Stimulated activated naive CD4-positive, alpha-beta T cell treated with Interleukin-2 at 50 U/mL for 16 hours (primary cell): Measurements from ENCODE around the gene MRPL54.
A peak's percentile ranks its signal among the peaks of the same experiment; 100 is the strongest.
"Not testable (repeated sequence)": the region's sequence is repeated elsewhere in the genome, so short reads cannot be mapped to it uniquely, and the experiment has no call there.

Source experiments
- DNase-seq: peaks from one replicate; lab custom pipeline; 2025; lab: John Stamatoyannopoulos, UW

MRPL54 gene

DNA sequence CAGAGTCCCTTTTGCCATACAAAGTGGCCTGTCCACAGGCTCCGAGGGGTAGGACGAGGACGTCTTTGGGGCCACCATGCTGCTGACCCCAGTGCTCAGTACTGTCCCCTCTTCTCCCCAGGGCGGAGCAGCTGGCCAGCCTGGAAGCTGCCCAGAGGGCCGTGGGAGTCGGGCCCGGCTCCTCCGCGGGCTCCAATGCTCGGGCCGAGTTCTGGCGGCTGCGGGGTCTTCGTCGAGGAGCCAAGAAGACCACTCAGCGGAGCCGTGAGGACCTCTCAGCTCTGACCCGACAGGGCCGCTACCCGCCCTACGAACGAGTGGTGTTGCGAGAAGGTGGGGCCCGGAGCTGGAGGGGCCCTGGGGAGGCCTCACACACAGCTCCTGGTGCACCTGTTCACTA, 22.1 kb upstream of the MRPL54 start:
- DNase-seq: no peak

DNA sequence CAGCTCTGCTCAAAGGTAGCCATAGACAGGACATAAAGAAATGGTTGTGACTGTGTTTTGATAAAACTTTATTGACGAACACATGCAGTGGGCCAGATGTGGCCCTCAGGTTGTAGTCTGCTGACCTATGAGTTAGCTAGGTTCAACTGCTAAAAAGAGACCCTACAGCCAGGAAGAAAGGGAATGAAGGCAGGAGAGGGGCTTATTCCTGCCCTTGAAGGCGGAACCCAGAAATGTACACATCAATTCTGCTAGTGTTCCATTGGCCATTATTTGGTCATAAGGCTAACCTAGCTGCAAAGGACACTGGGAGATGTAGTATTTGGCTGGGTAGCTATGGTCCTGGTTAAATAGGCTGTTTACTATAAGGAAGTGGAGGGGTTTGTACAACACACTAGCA, 19.0 kb upstream of the MRPL54 start:
- DNase-seq: no peak

GRCh38 chr19:3745363-3746045, 17.0 kb upstream of the MRPL54 start:
- DNase-seq: no peak

GRCh38 chr19:3746371-3747056, 16.0 kb upstream of the MRPL54 start:
- DNase-seq: no peak

DNA sequence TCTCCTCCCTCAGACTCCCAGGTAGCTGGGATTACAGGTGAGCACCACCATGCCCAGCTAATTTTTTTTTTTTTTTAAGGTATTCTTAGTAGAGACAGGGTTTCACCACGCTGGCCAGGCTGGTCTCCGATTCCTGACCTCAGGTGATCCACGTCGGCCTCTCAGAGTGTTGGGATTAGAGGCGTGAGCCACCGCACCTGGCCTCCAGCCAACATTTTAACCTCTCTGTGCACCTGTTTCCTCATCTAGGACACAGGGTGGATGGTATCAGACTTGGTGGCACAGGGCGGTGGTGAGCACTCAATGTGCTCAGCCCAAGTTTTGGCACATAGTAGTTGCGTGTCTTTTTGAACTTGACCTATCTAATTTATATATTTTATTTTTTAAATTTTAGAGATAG, 13.5 kb upstream of the MRPL54 start:
- DNase-seq: no peak

- DNase-seq: no peak
These were observed 12.3 kb upstream of the MRPL54 start for GRCh38 chr19:3750211-3750610.

- DNase-seq: no peak
These were observed 11.2 kb upstream of the MRPL54 start for GRCh38 chr19:3751236-3751635.

DNA sequence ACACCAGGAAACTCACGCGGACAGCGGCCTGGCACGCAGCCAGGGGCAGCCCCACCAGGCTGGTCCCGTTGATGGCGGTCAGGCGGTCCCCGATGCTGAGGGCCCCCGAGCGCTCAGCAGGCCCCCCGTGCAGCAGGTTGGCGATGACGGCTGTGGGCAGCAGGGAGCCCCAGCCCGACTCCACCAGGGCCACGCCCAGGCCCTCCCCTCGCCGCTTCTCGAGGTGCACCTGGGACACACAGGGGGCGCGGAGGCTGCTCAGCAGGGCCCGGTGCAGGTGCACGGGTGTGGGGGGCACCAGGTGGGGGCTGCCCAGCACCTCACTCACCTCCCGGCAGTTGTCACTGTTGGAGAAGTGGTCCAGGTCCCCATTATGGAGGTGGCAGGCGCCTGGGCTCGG, 10.0 kb upstream of the MRPL54 start:
- no peak for DNase-seq

DNA sequence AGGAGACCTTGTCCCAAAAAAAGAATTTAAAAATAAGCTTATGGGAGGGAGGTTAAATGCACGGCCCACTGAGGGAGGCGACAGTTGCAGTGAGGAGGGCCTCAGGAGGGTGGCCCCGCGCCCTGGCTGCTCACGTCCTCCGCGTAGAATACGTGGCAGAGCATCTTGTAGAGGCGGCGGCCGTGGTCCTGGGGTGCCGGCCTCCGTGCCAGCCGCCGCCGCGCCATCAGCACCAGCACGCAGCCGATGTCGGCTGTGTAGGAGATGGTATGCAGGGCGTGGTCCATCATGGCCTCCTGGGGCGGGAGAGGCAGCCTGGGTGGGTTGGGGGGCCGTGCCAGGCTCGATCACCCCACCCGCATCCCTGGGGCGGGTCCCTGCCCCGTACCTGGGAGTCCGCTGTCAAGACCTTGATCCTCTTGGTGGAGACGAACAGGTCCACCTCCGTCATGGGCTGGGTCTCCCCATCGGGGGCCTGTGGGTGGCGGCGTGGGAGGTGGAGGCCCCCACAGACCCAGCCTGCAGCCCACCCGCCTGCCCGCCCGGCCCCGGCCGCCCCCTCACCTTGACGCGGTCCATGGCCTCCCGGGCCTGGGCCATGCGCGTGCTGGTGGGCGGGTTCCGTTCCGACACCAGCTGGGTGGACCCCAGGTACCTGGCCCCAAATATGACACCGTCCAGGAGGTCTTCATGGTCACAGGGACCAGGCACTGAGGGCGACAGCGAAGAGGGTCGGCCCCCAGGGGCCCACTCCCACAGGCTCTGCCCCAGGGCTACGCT, 8.7 kb upstream of the MRPL54 start:
- no peak for DNase-seq

- DNase-seq: not testable (repeated sequence)
These were observed 4.8 kb upstream of the MRPL54 start for GRCh38 chr19:3757705-3758104.

GRCh38 chr19:3758297-3758696, 4.2 kb upstream of the MRPL54 start:
- not testable (repeated sequence) for DNase-seq

DNA sequence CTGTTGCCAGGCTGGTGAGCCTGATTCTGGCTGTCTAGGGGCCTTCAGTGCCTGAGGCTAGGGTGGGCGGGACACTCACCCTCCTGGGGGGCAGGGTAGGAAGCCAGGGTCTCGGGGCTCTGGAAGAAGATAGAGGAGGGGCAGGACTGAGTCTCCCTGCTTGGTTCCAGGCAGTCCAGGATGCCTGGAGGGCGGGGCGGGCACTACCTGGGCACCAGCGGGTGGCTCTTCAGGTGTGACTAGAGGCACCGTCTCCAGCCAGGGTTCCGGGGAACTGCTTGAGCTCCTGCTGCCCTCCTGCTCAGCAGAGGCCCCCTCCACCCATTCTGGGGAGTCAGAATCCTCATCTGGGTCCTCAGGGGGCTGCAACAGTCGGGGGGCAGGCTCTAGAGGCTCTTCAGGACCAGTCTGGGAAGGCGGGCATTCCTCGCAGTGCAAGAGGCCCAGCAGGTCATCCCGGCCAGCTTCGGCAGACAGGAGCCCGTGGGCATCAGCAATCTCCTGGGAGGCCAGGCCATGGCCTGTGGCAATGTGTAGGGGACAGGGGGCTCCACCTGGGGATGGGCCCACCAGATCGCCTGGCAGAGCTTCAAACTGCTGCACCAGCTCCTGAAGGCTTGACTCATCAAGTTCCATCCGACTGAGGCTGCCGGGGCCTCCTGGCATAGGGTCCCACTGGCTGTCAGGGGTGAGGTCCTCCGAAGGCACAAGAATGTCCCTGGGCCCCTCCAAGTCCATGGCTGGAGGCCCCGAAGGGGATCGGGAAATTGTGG, 2.8 kb upstream of the MRPL54 start:
- DNase-seq: no peak

GRCh38 chr19:3760871-3761361, 1.6 kb upstream of the MRPL54 start:
- DNase-seq: no peak

- DNase-seq: peak; percentile 91
These were observed 926 bp upstream of the MRPL54 start, which contains the start of gene APBA3 for GRCh38 chr19:3761382-3762129. TSS of gene APBA3 (minus strand) at chr19:3761692. CDS start at chr19:3760264, 1,428 bp downstream.

DNA sequence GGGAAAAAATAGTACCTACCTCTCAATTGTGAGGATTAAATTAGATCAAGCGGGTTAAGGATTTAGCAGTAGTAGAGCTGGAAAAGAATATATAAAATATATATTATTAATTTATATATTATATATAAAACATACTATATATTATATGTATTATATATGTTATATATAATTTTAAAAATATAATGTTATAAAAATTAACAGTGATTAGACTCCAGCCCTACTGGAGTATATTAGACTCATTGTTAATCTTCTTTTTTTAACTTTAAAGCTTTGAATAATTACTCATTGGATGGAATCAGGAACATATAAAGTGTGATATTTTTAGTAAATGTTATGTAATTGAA, 380 bp upstream of the MRPL54 start:
- no peak for DNase-seq

GRCh38 chr19:3765121-3765520, 2.6 kb downstream of the MRPL54 start:
- no peak for DNase-seq

DNA sequence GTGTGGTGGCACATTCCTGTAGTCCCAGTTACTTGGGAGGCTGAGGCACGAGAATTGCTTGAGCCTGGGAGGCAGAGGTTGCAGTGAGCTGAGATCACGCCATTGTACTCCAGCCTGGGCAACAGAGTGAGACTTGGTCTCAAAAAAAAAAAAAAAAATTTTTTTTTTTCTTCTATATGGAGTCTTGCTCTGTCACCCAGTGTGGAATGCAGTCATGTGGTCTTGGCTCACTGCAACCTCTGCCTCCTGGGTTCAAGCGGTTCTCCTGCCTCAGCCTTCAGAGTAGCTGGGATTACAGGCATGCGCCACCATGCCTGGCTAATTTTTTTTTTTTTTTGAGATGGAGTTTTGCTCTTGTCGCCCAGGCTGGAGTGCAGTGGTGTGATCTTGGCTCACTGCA, 3.3 kb downstream of the MRPL54 start:
- not testable (repeated sequence) for DNase-seq

DNA sequence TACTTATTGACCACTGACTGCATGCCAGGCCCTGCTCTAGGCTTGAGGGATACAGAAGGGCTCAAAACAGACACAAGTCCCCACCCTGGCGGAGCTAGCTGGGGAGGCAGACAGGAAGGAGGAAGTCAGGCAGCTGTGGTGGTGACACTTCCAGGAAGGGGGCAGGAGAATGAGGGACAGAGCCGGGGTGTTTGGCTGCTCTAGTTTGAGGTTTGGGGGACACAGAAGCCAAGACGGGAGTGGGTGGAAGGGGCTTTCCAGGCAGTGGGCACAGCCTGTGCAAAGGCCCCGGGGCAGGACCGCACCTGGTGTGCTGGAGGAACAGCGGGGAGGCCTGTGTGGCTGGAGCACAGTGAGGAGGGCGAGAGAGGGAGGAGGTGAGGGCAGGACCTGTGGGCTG, 4.0 kb downstream of the MRPL54 start:
- DNase-seq: no peak

GRCh38 chr19:3767050-3767449, 4.6 kb downstream of the MRPL54 start:
- no peak for DNase-seq

DNA sequence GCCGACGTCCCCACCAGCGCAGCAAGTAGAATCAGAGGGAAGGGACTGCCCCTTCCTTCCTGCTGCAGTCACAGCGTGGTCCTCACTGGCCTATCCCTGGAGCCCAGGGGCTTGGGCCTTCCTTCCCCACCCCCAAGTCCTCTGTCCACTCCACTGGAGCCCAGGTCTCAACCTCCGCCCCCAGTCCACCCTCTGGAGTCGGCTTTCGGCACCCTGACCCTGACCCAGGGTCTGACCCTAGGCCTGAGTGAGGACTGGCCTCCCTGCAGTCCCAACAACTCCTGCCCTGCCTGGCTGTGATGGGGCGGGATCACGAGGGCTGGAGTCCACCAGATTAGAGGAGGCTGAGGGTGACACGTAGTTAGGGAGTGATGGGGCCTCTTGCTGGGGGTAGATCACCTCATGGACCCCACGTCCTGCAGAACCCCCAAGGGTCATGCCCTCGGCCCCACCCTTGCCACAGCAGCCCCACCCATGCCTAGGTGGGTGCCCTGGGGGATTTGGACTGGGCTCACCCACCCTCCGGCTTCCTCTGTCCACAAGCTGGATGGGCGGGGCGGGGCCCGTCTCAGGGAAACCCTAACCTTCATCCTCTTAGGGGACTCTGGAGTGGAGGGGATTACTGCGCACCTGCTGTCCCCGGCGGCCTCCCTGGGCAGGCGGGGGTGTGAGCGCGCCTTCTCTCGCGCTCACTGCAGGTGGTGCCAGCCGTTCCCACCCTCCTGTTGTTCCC, 5.7 kb downstream of the MRPL54 start:
- no peak for DNase-seq

DNA sequence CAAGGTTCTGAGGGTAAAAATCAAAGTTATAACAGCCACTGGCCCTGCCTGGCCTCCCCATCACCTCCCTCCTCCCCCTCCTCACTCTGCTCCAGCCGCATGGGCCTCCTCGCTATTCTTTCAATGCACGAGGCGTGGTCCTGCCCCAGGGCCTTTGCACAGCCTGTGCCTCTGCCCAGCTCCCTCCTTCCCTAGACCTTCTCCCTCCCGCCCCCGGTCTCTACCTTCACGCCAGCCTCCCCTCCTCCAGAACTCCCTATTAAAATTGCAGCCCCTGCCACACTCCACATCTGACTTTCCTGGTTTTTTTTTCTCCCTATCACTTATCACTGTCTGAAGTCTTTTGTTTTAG, 6.2 kb downstream of the MRPL54 start:
- DNase-seq: no peak
